SJCRH30 (cell line): ENCODE measurements around the gene SERINC4. TPM values are rescaled to one million over a fixed set of nuclear protein-coding genes. Genes with fewer than 3 reads are reported as not detected.

Experiments
- DNase-seq, 2 experiments: peaks; one replicate each; pipeline ENCODE4 v3.0.0-alpha.2; 2015 to 2020
- H3K27ac ChIP-seq: fragments of 250-450 bp; sonication (Bioruptor Pico); 2 replicates; pipeline ENCODE4 v1.5.1; 2020; ENCODE audit warnings: mild to moderate bottlenecking, moderate library complexity
- H3K27me3 ChIP-seq: fragments of 250-450 bp; sonication (Bioruptor Pico); 2 replicates; pipeline ENCODE4 v1.5.1; 2020; ENCODE audit warnings: mild to moderate bottlenecking, moderate library complexity
- H3K36me3 ChIP-seq: fragments of 250-450 bp; sonication (Bioruptor Pico); 2 replicates; pipeline ENCODE4 v1.5.1; 2020; ENCODE audit warnings: mild to moderate bottlenecking, moderate library complexity
- H3K4me1 ChIP-seq: fragments of 250-450 bp; sonication (Bioruptor Pico); 2 replicates; pipeline ENCODE4 v1.5.1; 2020; ENCODE audit warnings: mild to moderate bottlenecking, moderate library complexity
- H3K4me3 ChIP-seq: fragments of 250-450 bp; sonication (Bioruptor Pico); 2 replicates; pipeline ENCODE4 v1.5.1; 2020; ENCODE audit warnings: mild to moderate bottlenecking, moderate library complexity
- H3K9me3 ChIP-seq: fragments of 250-450 bp; sonication (Bioruptor Pico); replicated peaks from 2 replicates; pipeline ENCODE4 v1.5.1; 2020; ENCODE audit warnings: mild to moderate bottlenecking, moderate library complexity
- total RNA-seq: library from RNA; depleted of rRNA; stranded (reverse); fragments of >200 nt; shearing (Covaris generic); gene quantifications from 2 replicates; pipeline ENCODE4 v1.2.3, GENCODE V29; 2014

The SERINC4 gene
- total RNA-seq, 1 experiment from 2014 or later, result not detected

GRCh38 chr15:43789409-43789808 is 10.6 kb downstream of the SERINC4 start:
- Histone ChIP-seq H3K9me3 (no peaks in the 10 kb centered on the region), H3K36me3 (peaks cover 12% of the 10 kb centered on the region), H3K4me3 (no peak overlapping the region), H3K27me3 (no peaks in the 10 kb centered on the region), H3K4me1 (peaks cover 4% of the 10 kb centered on the region; the same call in 1 of the 2 replicates), H3K27ac (no peak overlapping the region)
- no peak for DNase-seq

GRCh38 chr15:43779016-43779415 is 21.0 kb downstream of the SERINC4 start:
- Histone ChIP-seq H3K4me3 (no peak overlapping the region), H3K36me3 (no peaks in the 10 kb centered on the region; the same call in 1 of the 2 replicates), H3K9me3 (no peaks in the 10 kb centered on the region), H3K27me3 (no peaks in the 10 kb centered on the region), H3K27ac (no peak overlapping the region), H3K4me1 (no peaks in the 10 kb centered on the region)
- DNase-seq, result no peak

GRCh38 chr15:43777267-43777914 is 22.6 kb downstream of the SERINC4 start:
- no peak for DNase-seq
- Histone ChIP-seq H3K4me1 (no peaks in the 10 kb centered on the region), H3K27me3 (no peaks in the 10 kb centered on the region), H3K9me3 (no peaks in the 10 kb centered on the region), H3K4me3 (no peak overlapping the region), H3K27ac (no peak overlapping the region), H3K36me3 (peaks cover 9% of the 10 kb centered on the region)

- Histone ChIP-seq H3K4me1 (no peaks in the 10 kb centered on the region), H3K4me3 (no peak within 1 kb of the TSS), H3K36me3 (peaks cover 15% of the 10 kb centered on the region), H3K27ac (no peak within 1 kb of the TSS), H3K27me3 (no peaks in the 10 kb centered on the region), H3K9me3 (no peaks in the 10 kb centered on the region)
- no peak for DNase-seq
These were observed 23.2 kb downstream of the SERINC4 start, which contains the start of gene ELL3 for GRCh38 chr15:43776718-43777266. Gene ELL3 (minus strand): TSS chr15:43776966. CDS start chr15:43776901, 65 bp downstream.

GRCh38 chr15:43776101-43776717 is 23.8 kb downstream of the SERINC4 start:
- Histone ChIP-seq H3K9me3 (no peaks in the 10 kb centered on the region), H3K4me1 (no peaks in the 10 kb centered on the region), H3K27me3 (no peaks in the 10 kb centered on the region), H3K27ac (no peak overlapping the region), H3K4me3 (no peak overlapping the region), H3K36me3 (peaks cover 20% of the 10 kb centered on the region)
- no peak for DNase-seq

GRCh38 chr15:43775411-43775965 is 24.5 kb downstream of the SERINC4 start:
- no peaks in the 10 kb centered on the region for H3K9me3 ChIP-seq
- H3K4me1 ChIP-seq, result no peaks in the 10 kb centered on the region
- peak; percentile 34 to 56 for DNase-seq
- H3K27me3 ChIP-seq, result no peaks in the 10 kb centered on the region
- H3K27ac ChIP-seq, result no peak overlapping the region
- no peak overlapping the region for H3K4me3 ChIP-seq
- peaks cover 27% of the 10 kb centered on the region for H3K36me3 ChIP-seq

GRCh38 chr15:43774062-43774461 is 26.0 kb downstream of the SERINC4 start:
- no peak overlapping the region for H3K4me3 ChIP-seq
- H3K36me3 ChIP-seq, result peaks cover 41% of the 10 kb centered on the region
- H3K27me3 ChIP-seq, result no peaks in the 10 kb centered on the region
- no peaks in the 10 kb centered on the region for H3K9me3 ChIP-seq
- H3K4me1 ChIP-seq, result no peaks in the 10 kb centered on the region
- no peak overlapping the region for H3K27ac ChIP-seq
- no peak for DNase-seq

- H3K4me3 ChIP-seq, result no peak overlapping the region
- no peak overlapping the region for H3K27ac ChIP-seq
- H3K9me3 ChIP-seq, result no peaks in the 10 kb centered on the region
- no peak for DNase-seq
- no peaks in the 10 kb centered on the region for H3K27me3 ChIP-seq
- H3K36me3 ChIP-seq, result peaks cover 48% of the 10 kb centered on the region
- no peaks in the 10 kb centered on the region for H3K4me1 ChIP-seq
These were observed 27.4 kb downstream of the SERINC4 start for GRCh38 chr15:43772624-43773023.

- no peaks in the 10 kb centered on the region for H3K4me1 ChIP-seq
- no peak overlapping the region for H3K27ac ChIP-seq
- no peaks in the 10 kb centered on the region for H3K27me3 ChIP-seq
- no peak for DNase-seq
- no peak overlapping the region for H3K4me3 ChIP-seq
- H3K36me3 ChIP-seq, result peaks cover 54% of the 10 kb centered on the region
- H3K9me3 ChIP-seq, result no peaks in the 10 kb centered on the region
These were observed 28.2 kb downstream of the SERINC4 start for GRCh38 chr15:43771816-43772215.

GRCh38 chr15:43769584-43770228 is 30.3 kb downstream of the SERINC4 start:
- no peak overlapping the region for H3K27ac ChIP-seq
- peaks cover 73% of the 10 kb centered on the region for H3K36me3 ChIP-seq
- peak; percentile 57 to 75 for DNase-seq

GRCh38 chr15:43763819-43764446 is 36.1 kb downstream of the SERINC4 start:
- H3K36me3 ChIP-seq, result peaks cover 79% of the 10 kb centered on the region
- H3K27me3 ChIP-seq, result no peaks in the 10 kb centered on the region
- H3K4me1 ChIP-seq, result no peaks in the 10 kb centered on the region
- DNase-seq, result no peak
- H3K27ac ChIP-seq, result no peak overlapping the region
- no peaks in the 10 kb centered on the region for H3K9me3 ChIP-seq
- no peak overlapping the region for H3K4me3 ChIP-seq

More at GRCh38 chr15:43769584-43770228, 30.3 kb downstream of the SERINC4 start:
- H3K9me3 ChIP-seq, result no peaks in the 10 kb centered on the region
- H3K4me1 ChIP-seq, result no peaks in the 10 kb centered on the region
- no peak overlapping the region for H3K4me3 ChIP-seq
- H3K27me3 ChIP-seq, result no peaks in the 10 kb centered on the region

GRCh38 chr15:43762824-43763223 is 37.2 kb downstream of the SERINC4 start:
- Histone ChIP-seq H3K4me1 (no peaks in the 10 kb centered on the region), H3K27ac (no peak overlapping the region), H3K36me3 (peaks cover 82% of the 10 kb centered on the region), H3K27me3 (no peaks in the 10 kb centered on the region), H3K9me3 (no peaks in the 10 kb centered on the region), H3K4me3 (no peak overlapping the region)
- no peak for DNase-seq

- H3K4me3 ChIP-seq, result no peak overlapping the region
- H3K36me3 ChIP-seq, result peaks cover 50% of the 10 kb centered on the region
- H3K9me3 ChIP-seq, result no peaks in the 10 kb centered on the region
- H3K27ac ChIP-seq, result no peak overlapping the region
- H3K4me1 ChIP-seq, result no peaks in the 10 kb centered on the region
- DNase-seq, result no peak
- H3K27me3 ChIP-seq, result no peaks in the 10 kb centered on the region
These were observed 48.1 kb downstream of the SERINC4 start for GRCh38 chr15:43751885-43752284.

- DNase-seq, result no peak
- H3K36me3 ChIP-seq, result peaks cover 32% of the 10 kb centered on the region
- H3K27me3 ChIP-seq, result no peaks in the 10 kb centered on the region
- no peaks in the 10 kb centered on the region for H3K9me3 ChIP-seq
- no peaks in the 10 kb centered on the region for H3K4me1 ChIP-seq
- no peak overlapping the region for H3K27ac ChIP-seq
- H3K4me3 ChIP-seq, result no peak overlapping the region
These were observed 50.2 kb downstream of the SERINC4 start for GRCh38 chr15:43749690-43750345.
